HepG2 (cell line): ENCODE results near the gene ZNF19. TPM values are rescaled to one million over a fixed set of nuclear protein-coding genes. Genes with fewer than 3 reads are reported as not detected.

Source experiments
- ATAC-seq: fragments of 200-7000 bp; cut with Tn5 transposase; 3 replicates; pipeline ENCODE4 v1.9.1; 2020; ENCODE audit warnings: mild to moderate bottlenecking, moderate library complexity
- BruUV-seq: library from RNA; stranded (reverse); fragments of 400-500 nt; replicated peaks from 2 replicates; lab custom pipeline; 2021; lab: Mats Ljungman, UMichigan
- CTCF ChIA-PET: fragments of 300-600 bp; formaldehyde crosslinking; extraction: SDS; loops from one replicate; lab custom pipeline; 2021; ENCODE audit warnings: low total read pairs, inconsistent platforms, low intra/inter-chr PET ratio; lab: Yijun Ruan, JAX
- POLR2A ChIA-PET: fragments of 350-600 bp; sonication (Branson Sonifier 250); formaldehyde crosslinking; loops from one replicate; lab custom pipeline; 2020; ENCODE audit warnings: antibody characterized with exemption, inconsistent platforms; lab: Yijun Ruan, JAX
- DNase-seq: peaks from one replicate; pipeline ENCODE4 v3.0.0-alpha.2; 2015; ENCODE audit warnings: low spot score
- FAIRE-seq: peaks from 3 replicates; lab custom pipeline; 2011; peaks lifted over from hg19 to GRCh38; lab: Jason Lieb, UNC
- H2AFZ ChIP-seq: one replicate; pipeline ENCODE4 v1.6.1; 2011; ENCODE audit warnings: low read length, inconsistent platforms
- H3K27ac ChIP-seq: fragments of 300-600 bp; 3 replicates; pipeline ENCODE4 v1.8.0; 2011; ENCODE audit warnings: mixed run types, mild to moderate bottlenecking, mixed read lengths, low read length, inconsistent platforms; ENCODE audit not compliant: insufficient read depth; ENCODE audit errors: extremely low read length
- H3K27me3 ChIP-seq, 2 experiments: fragments of 200-600 bp in 1 of 2; 2 replicates in 1 of 2; 3 replicates in 1 of 2; pipeline versions ENCODE4 v1.6.0 to v1.8.0; 2011; ENCODE audit warnings: low read length in 2 of 2, mild to moderate bottlenecking in 2 of 2, moderate library complexity in 2 of 2, inconsistent platforms in 1 of 2; ENCODE audit not compliant: insufficient read depth in 2 of 2, control insufficient read depth in 1 of 2
- H3K36me3 ChIP-seq, 2 experiments: fragments of 200-600 bp in 1 of 2; replicated peaks in 1 of 2; 2 replicates in 1 of 2; 3 replicates in 1 of 2; pipeline versions ENCODE4 v1.5.1 to v1.8.0; 2011; ENCODE audit warnings: low read length in 2 of 2, inconsistent platforms in 1 of 2; ENCODE audit not compliant: insufficient read depth in 2 of 2, control insufficient read depth in 1 of 2
- H3K4me1 ChIP-seq: 2 replicates; pipeline ENCODE4 v1.5.1; 2012; ENCODE audit warnings: low read length, inconsistent platforms; ENCODE audit not compliant: insufficient read depth
- H3K4me2 ChIP-seq: 2 replicates; pipeline ENCODE4 v1.6.0; 2011; ENCODE audit warnings: low read depth, low read length, inconsistent platforms
- H3K4me3 ChIP-seq, 3 experiments: fragments of 200-600 bp in 1 of 3; sonication (generic), shearing (Covaris generic) in 1 of 3; replicated peaks in 1 of 3; 2 replicates each; pipeline ENCODE4 v1.5.1; 2011 to 2016; ENCODE audit warnings: low read length in 3 of 3, inconsistent platforms in 2 of 3, low read depth in 2 of 3, mild to moderate bottlenecking in 2 of 3, control low read depth in 1 of 3, mixed read lengths in 1 of 3; ENCODE audit not compliant: insufficient read depth in 1 of 3
- H3K79me2 ChIP-seq: one replicate; pipeline ENCODE4 v1.6.1; 2011; ENCODE audit warnings: low read length, inconsistent platforms; ENCODE audit not compliant: insufficient read depth
- H3K9ac ChIP-seq: 2 replicates; pipeline ENCODE4 v1.6.0; 2011; ENCODE audit warnings: mild to moderate bottlenecking, low read depth, low read length, inconsistent platforms; ENCODE audit not compliant: insufficient read depth
- H3K9me3 ChIP-seq: 2 replicates; pipeline ENCODE4 v1.5.1; 2012; ENCODE audit warnings: mild to moderate bottlenecking, low read length
- H4K20me1 ChIP-seq: 2 replicates; pipeline ENCODE4 v1.6.0; 2011; ENCODE audit warnings: inconsistent platforms, mild to moderate bottlenecking, low read length, moderate library complexity; ENCODE audit not compliant: insufficient read depth
- EP300 ChIP-seq, 3 experiments: sonication (generic) in 1 of 3; formaldehyde crosslinking in 1 of 3; IDR thresholded peaks; 2 replicates each; pipeline versions ENCODE4 v1.5.1 to v1.6.1; 2011 to 2020; ENCODE audit warnings: low read depth in 2 of 3, low read length in 2 of 3, borderline replicate concordance in 1 of 3, improper control_type of control experiment in 1 of 3, mild to moderate bottlenecking in 1 of 3, missing genetic modification reagents in 1 of 3, moderate library complexity in 1 of 3
- GZF1 ChIP-seq: sonication (generic); formaldehyde crosslinking; IDR thresholded peaks from 2 replicates; pipeline ENCODE4 v1.5.1; 2020; ENCODE audit warnings: mild to moderate bottlenecking, missing genetic modification reagents
- KLF12 ChIP-seq: sonication (generic); formaldehyde crosslinking; IDR thresholded peaks from 2 replicates; pipeline ENCODE4 v1.4.0; 2020; ENCODE audit warnings: missing genetic modification reagents, borderline replicate concordance
- NFIB ChIP-seq: sonication (generic); formaldehyde crosslinking; IDR thresholded peaks from 2 replicates; pipeline ENCODE4 v1.9.0; 2021; ENCODE audit warnings: missing genetic modification reagents, mild to moderate bottlenecking, borderline replicate concordance
- TBX3 ChIP-seq: fragments of 450-650 bp; IDR thresholded peaks from 2 replicates; pipeline ENCODE4 v1.6.1; 2017; ENCODE audit warnings: antibody characterized with exemption, mild to moderate bottlenecking, inconsistent platforms, borderline replicate concordance
- YEATS4 ChIP-seq: sonication (generic); formaldehyde crosslinking; IDR thresholded peaks from 2 replicates; pipeline ENCODE4 v1.4.0; 2020; ENCODE audit warnings: missing genetic modification reagents, borderline replicate concordance
- ZBTB3 ChIP-seq: sonication (generic); formaldehyde crosslinking; IDR thresholded peaks from 2 replicates; pipeline ENCODE4 v1.4.0; 2020; ENCODE audit warnings: low read depth, mild to moderate bottlenecking, moderate library complexity, missing genetic modification reagents, borderline replicate concordance
- ZNF17 ChIP-seq: sonication (generic); formaldehyde crosslinking; IDR thresholded peaks from 2 replicates; pipeline ENCODE4 v1.5.0; 2020; ENCODE audit warnings: mild to moderate bottlenecking, missing genetic modification reagents
- ZNF260 ChIP-seq: sonication (generic); formaldehyde crosslinking; IDR thresholded peaks from 2 replicates; pipeline ENCODE4 v1.4.0; 2020; ENCODE audit warnings: missing genetic modification reagents, low read depth, mild to moderate bottlenecking, borderline replicate concordance
- ZNF619 ChIP-seq: sonication (generic); formaldehyde crosslinking; IDR thresholded peaks from 2 replicates; pipeline ENCODE4 v1.4.0; 2020; ENCODE audit warnings: mild to moderate bottlenecking, missing genetic modification reagents
- WGBS: methylation state at CpG from one replicate; pipeline ENCODE4 v1.1.6; 2017; ENCODE audit warnings: low lambda C conversion rate; 5-methylcytosine and 5-hydroxymethylcytosine counted together
- in situ Hi-C: cut with HindIII; loops from 2 replicates; pipeline ENCODE4 v1.10.0; 2017; ENCODE audit warnings: low pct_unique_long_range_greater_than_20kb; ENCODE audit not compliant: extremely low pct_ligation_motif_present
- intact Hi-C: fragments of 100-400 bp; cut with micrococcal nuclease; formaldehyde crosslinking; loops from one replicate; pipeline ENCODE4 v1.10.0; 2022; ENCODE audit not compliant: unreplicated experiment
- polyA plus RNA-seq, 8 experiments: library from polyadenylated mRNA; depleted of rRNA in 3 of 8; stranded (reverse) in 7 of 8; unstranded in 1 of 8; fragments of >200 nt; fragmentation: Illumina TruSeq in 4 of 8; extraction: Trizol in 4 of 8; gene quantifications; 2 replicates each; pipeline versions ENCODE4 v1.2.1 to v1.2.3, GENCODE V29; 2011 to 2016; ENCODE audit warnings: low read depth in 4 of 8, missing spikeins in 1 of 8, mixed read lengths in 1 of 8; ENCODE audit not compliant: insufficient read depth in 1 of 8
- total RNA-seq, 5 experiments: library from RNA; depleted of rRNA; stranded (reverse); fragments of >200 nt; fragmentation: Illumina TruSeq; extraction: Trizol; gene quantifications; 2 replicates each; pipeline ENCODE4 v1.2.3, GENCODE V29; 2016; ENCODE audit warnings: low read depth in 1 of 5
- TF ChIP-seq, protein P1 (sequence below): sonication (generic); formaldehyde crosslinking; IDR thresholded peaks from 2 replicates; pipeline ENCODE4 v1.4.0; 2020; ENCODE audit warnings: missing genetic modification reagents
- TF ChIP-seq, protein P2 (sequence below): IDR thresholded peaks from 2 replicates; pipeline ENCODE4 v1.6.1; 2016
- TF ChIP-seq, protein P3 (sequence below): sonication (generic); formaldehyde crosslinking; IDR thresholded peaks from 2 replicates; pipeline ENCODE4 v1.4.0; 2020; ENCODE audit warnings: missing genetic modification reagents, low read depth, mild to moderate bottlenecking, borderline replicate concordance
- TF ChIP-seq, protein P4 (sequence below): sonication (generic); formaldehyde crosslinking; IDR thresholded peaks from 2 replicates; pipeline ENCODE4 v1.8.1; 2023; ENCODE audit warnings: missing genetic modification reagents, inconsistent platforms, borderline replicate concordance

Gene ZNF19
- total and polyA plus RNA-seq, 2 of the 13 experiments (the other 11 are each of a cell fraction or from before 2014, with no cell fraction given), result 3.2 to 5.8 TPM

DNA sequence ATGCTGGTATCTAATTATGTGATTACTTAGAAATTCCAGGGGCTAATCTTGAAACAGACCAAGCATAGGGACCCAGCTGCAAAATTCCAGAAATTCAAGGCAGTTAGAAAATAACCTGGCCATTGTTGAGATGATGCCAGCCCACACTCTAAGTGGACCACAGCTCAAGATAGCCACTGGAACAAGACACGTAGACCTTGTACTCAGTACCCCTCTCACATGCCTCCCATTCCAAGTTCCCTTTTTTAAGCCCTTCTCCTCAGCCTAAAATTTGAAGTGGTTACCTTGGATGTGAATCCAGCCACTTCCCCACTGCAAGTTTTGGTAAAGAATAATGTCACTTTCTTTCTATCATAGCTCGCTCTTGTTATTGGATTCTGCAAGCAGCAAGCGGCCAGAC, 4.1 kb upstream of the ZNF19 start:
- H3K4me1 ChIP-seq, result no peaks in the 10 kb centered on the region
- ChIA-PET POLR2A (no interaction called here), CTCF (interaction anchor here (1.6 kb wide), 1 partner anchor 117 kb away, joined by 4 read pairs; no protein-coding TSS in a partner anchor)
- no peak for FAIRE-seq
- no peaks in the 10 kb centered on the region for H3K79me2 ChIP-seq
- TF ChIP-seq ZNF260, result no peak
- TF ChIP-seq EP300 (IDR thresholded peaks at IDR 0.05; ENCODE audit: low read depth in 2 of 2, low read length in 2 of 2), result no peak
- TF ChIP-seq EP300 (CRISPR knock-in tag; IDR thresholded peaks at IDR 0.05; ENCODE audit: borderline replicate concordance), result no peak
- TF ChIP-seq, protein P1, sequence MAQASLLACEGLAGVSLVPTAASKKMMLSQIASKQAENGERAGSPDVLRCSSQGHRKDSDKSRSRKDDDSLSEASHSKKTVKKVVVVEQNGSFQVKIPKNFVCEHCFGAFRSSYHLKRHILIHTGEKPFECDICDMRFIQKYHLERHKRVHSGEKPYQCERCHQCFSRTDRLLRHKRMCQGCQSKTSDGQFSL (CRISPR knock-in tag), result no peak
- no peak for TF ChIP-seq ZBTB3 (CRISPR knock-in tag)
- TF ChIP-seq NFIB (CRISPR knock-in tag), result no peak
- TF ChIP-seq ZNF17 (CRISPR knock-in tag), result no peak
- no peaks in the 10 kb centered on the region for H4K20me1 ChIP-seq
- no peak overlapping the region for H3K4me2 ChIP-seq
- DNase-seq, result no peak
- no TSS peak for BruUV-seq
- WGBS, result 16% methylated on average over 3 of the region's 3 CpGs
- H3K27me3 ChIP-seq, result peaks cover 0 to 4% of the 10 kb centered on the region in 2 experiments; a peak in 2 of 5 replicates
- H3K27ac ChIP-seq, result no peak overlapping the region
- no peak for ATAC-seq
- no peak overlapping the region for H3K4me3 ChIP-seq
- no peaks in the 10 kb centered on the region for H3K36me3 ChIP-seq
- intact Hi-C loops (no loop called here), in situ Hi-C loops (loop anchor here (10.0 kb wide), 1 partner anchor 48 kb away; the partner anchor contains the start of gene TLE7)
- H2AFZ ChIP-seq, result no peak overlapping the region
- no peaks in the 10 kb centered on the region for H3K9me3 ChIP-seq
- no peak overlapping the region for H3K9ac ChIP-seq

DNA sequence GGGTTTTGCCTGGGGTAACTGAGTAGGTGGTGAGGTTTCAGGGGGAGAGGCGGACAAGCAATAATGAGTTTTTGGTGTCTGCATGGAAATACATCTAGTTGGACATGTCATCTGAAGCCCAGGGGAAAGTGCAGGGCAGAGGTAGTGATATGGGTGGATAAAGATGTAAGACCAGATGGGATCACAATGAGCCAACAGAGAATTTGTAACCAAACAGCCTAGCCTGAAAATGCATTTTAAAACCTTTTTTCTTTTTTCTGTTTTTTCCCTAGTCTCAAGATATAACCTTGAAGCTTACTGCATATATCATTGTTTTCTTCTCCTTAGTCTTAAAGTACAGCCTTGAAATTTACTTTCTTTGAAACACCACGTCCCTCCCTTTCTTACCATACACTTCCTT, 3.7 kb upstream of the ZNF19 start:
- Histone ChIP-seq H3K9ac (no peak overlapping the region), H3K4me2 (no peak overlapping the region), H3K27ac (no peak overlapping the region), H3K27me3 (peaks cover 0 to 4% of the 10 kb centered on the region in 2 experiments; a peak in 2 of 5 replicates), H3K9me3 (no peaks in the 10 kb centered on the region), H3K4me3 (no peak overlapping the region), H2AFZ (no peak overlapping the region), H4K20me1 (no peaks in the 10 kb centered on the region), H3K36me3 (no peaks in the 10 kb centered on the region), H3K4me1 (no peaks in the 10 kb centered on the region), H3K79me2 (no peaks in the 10 kb centered on the region)
- BruUV-seq, result no TSS peak
- DNase-seq (no peak), FAIRE-seq (no peak), ATAC-seq (no peak)
- CTCF ChIA-PET, result no interaction called here
- intact Hi-C loops (no loop called here), in situ Hi-C loops (loop anchor here (10.0 kb wide), 1 partner anchor 48 kb away; the partner anchor contains the start of gene TLE7)
- POLR2A ChIA-PET, result no interaction called here
- whole genome bisulfite sequencing, result 21% methylated on average over 2 of the region's 2 CpGs
- no peak for TF ChIP-seq TBX3
- TF ChIP-seq, protein P2, sequence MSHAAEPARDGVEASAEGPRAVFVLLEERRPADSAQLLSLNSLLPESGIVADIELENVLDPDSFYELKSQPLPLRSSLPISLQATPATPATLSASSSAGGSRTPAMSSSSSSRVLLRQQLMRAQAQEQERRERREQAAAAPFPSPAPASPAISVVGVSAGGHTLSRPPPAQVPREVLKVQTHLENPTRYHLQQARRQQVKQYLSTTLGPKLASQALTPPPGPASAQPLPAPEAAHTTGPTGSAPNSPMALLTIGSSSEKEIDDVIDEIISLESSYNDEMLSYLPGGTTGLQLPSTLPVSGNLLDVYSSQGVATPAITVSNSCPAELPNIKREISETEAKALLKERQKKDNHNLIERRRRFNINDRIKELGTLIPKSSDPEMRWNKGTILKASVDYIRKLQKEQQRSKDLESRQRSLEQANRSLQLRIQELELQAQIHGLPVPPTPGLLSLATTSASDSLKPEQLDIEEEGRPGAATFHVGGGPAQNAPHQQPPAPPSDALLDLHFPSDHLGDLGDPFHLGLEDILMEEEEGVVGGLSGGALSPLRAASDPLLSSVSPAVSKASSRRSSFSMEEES (CRISPR knock-in tag), result no peak
- TF ChIP-seq NFIB (CRISPR knock-in tag), result no peak
- no peak for TF ChIP-seq KLF12 (CRISPR knock-in tag)
- TF ChIP-seq YEATS4 (CRISPR knock-in tag), result no peak
- TF ChIP-seq, protein P3, sequence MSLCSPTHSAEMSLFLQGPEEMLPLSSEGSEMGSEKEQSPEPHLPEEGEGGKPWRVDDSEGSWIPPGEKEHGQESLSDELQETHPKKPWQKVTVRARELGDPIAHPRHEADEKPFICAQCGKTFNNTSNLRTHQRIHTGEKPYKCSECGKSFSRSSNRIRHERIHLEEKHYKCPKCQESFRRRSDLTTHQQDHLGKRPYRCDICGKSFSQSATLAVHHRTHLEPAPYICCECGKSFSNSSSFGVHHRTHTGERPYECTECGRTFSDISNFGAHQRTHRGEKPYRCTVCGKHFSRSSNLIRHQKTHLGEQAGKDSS (CRISPR knock-in tag), result no peak
- no peak for TF ChIP-seq ZNF619 (CRISPR knock-in tag)
- no peak for TF ChIP-seq GZF1 (CRISPR knock-in tag)
- TF ChIP-seq, protein P4, sequence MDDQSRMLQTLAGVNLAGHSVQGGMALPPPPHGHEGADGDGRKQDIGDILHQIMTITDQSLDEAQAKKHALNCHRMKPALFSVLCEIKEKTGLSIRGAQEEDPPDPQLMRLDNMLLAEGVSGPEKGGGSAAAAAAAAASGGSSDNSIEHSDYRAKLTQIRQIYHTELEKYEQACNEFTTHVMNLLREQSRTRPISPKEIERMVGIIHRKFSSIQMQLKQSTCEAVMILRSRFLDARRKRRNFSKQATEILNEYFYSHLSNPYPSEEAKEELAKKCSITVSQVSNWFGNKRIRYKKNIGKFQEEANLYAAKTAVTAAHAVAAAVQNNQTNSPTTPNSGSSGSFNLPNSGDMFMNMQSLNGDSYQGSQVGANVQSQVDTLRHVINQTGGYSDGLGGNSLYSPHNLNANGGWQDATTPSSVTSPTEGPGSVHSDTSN, result no peak
